GM12891 (cell line): ENCODE measurements around the gene NRTN.

Experiments used
- POLR2A ChIP-seq: IDR thresholded peaks from 2 replicates; pipeline ENCODE4 v1.6.1; 2011; ENCODE audit warnings: low read depth, low read length, control low read depth
- TAF1 ChIP-seq: IDR thresholded peaks from 2 replicates; pipeline ENCODE4 v1.6.1; 2011; ENCODE audit warnings: low read depth, low read length, control low read depth

GRCh38 chr19:5821521-5822180, 16.8 kb downstream of the NRTN start:
- TF ChIP-seq POLR2A (no peak), TAF1 (no peak)
